H9 (cell line): Measurements from ENCODE around the gene SP5. TPM values are rescaled to one million over a fixed set of nuclear protein-coding genes. Genes with fewer than 3 reads are reported as not detected.

Experiments used
- DNase-seq: peaks from one replicate; pipeline ENCODE4 v3.0.0-alpha.2; 2017
- H2AFZ ChIP-seq: one replicate; pipeline ENCODE4 v1.6.1; 2013; ENCODE audit warnings: mild to moderate bottlenecking, low read length, control low read depth, moderate library complexity
- H2AK5ac ChIP-seq: 2 replicates; pipeline ENCODE4 v1.6.1; 2013; ENCODE audit warnings: low read length, control low read depth, mixed read lengths; ENCODE audit not compliant: insufficient read length
- H2BK120ac ChIP-seq: one replicate; pipeline ENCODE4 v1.6.1; 2013; ENCODE audit warnings: low read depth, mild to moderate bottlenecking, low read length, control low read depth, inconsistent platforms; ENCODE audit not compliant: poor library complexity, severe bottlenecking
- H2BK12ac ChIP-seq: 2 replicates; pipeline ENCODE4 v1.6.1; 2013; ENCODE audit warnings: low read length, control low read depth, mixed read lengths, low read depth; ENCODE audit not compliant: insufficient read length
- H2BK15ac ChIP-seq: 2 replicates; pipeline ENCODE4 v1.6.1; 2013; ENCODE audit warnings: low read depth, low read length, control low read depth
- H2BK20ac ChIP-seq: one replicate; pipeline ENCODE4 v1.6.1; 2013; ENCODE audit warnings: low read depth, mild to moderate bottlenecking, low read length, control low read depth, inconsistent platforms; ENCODE audit not compliant: poor library complexity, severe bottlenecking
- H2BK5ac ChIP-seq: 2 replicates; pipeline ENCODE4 v1.6.1; 2013; ENCODE audit warnings: low read length, control low read depth, mixed read lengths; ENCODE audit not compliant: insufficient read length
- H3K14ac ChIP-seq: 2 replicates; pipeline ENCODE4 v1.6.1; 2013; ENCODE audit warnings: low read length, control low read depth; ENCODE audit not compliant: insufficient read depth
- H3K18ac ChIP-seq: 2 replicates; pipeline ENCODE4 v1.6.1; 2013; ENCODE audit warnings: low read depth, mild to moderate bottlenecking, mixed read lengths, low read length, control low read depth; ENCODE audit not compliant: insufficient read length
- H3K23ac ChIP-seq: 2 replicates; pipeline ENCODE4 v1.6.1; 2013; ENCODE audit warnings: low read length, control low read depth, mixed read lengths, low read depth; ENCODE audit not compliant: insufficient read length
- H3K23me2 ChIP-seq: 2 replicates; pipeline ENCODE4 v1.6.1; 2013; ENCODE audit warnings: low read depth, mild to moderate bottlenecking, mixed read lengths, low read length, control low read depth; ENCODE audit not compliant: insufficient read length, poor library complexity, severe bottlenecking
- H3K27ac ChIP-seq: 2 replicates; pipeline ENCODE4 v1.5.1; 2013; ENCODE audit warnings: low read length, control low read depth, mixed read lengths, low read depth; ENCODE audit not compliant: insufficient read length
- H3K27me3 ChIP-seq: 2 replicates; pipeline ENCODE4 v1.6.1; 2013; ENCODE audit warnings: low read length, control low read depth, inconsistent platforms; ENCODE audit not compliant: insufficient read depth
- H3K4ac ChIP-seq: 2 replicates; pipeline ENCODE4 v1.6.1; 2013; ENCODE audit warnings: low read depth, mild to moderate bottlenecking, control low read depth, inconsistent platforms, low read length, moderate library complexity
- H3K4me1 ChIP-seq: 2 replicates; pipeline ENCODE4 v1.6.1; 2013; ENCODE audit warnings: low read length, control low read depth, inconsistent platforms; ENCODE audit not compliant: insufficient read depth
- H3K4me2 ChIP-seq: 2 replicates; pipeline ENCODE4 v1.6.1; 2013; ENCODE audit warnings: low read length, control low read depth, mixed read lengths; ENCODE audit not compliant: insufficient read length, insufficient read depth
- H3K56ac ChIP-seq: 2 replicates; pipeline ENCODE4 v1.6.1; 2013; ENCODE audit warnings: low read depth, mild to moderate bottlenecking, mixed read lengths, low read length, control low read depth; ENCODE audit not compliant: insufficient read length
- H3K79me1 ChIP-seq: 2 replicates; pipeline ENCODE4 v1.6.1; 2013; ENCODE audit warnings: low read depth, mild to moderate bottlenecking, moderate library complexity, low read length, control low read depth, inconsistent platforms; ENCODE audit not compliant: insufficient read depth, poor library complexity, severe bottlenecking
- H3K79me2 ChIP-seq: 2 replicates; pipeline ENCODE4 v1.6.1; 2013; ENCODE audit warnings: low read length, control low read depth, inconsistent platforms; ENCODE audit not compliant: insufficient read depth
- H3K9ac ChIP-seq: 2 replicates; pipeline ENCODE4 v1.6.1; 2013; ENCODE audit warnings: low read length, control low read depth, mixed read lengths; ENCODE audit not compliant: insufficient read length; ENCODE audit errors: extremely low read depth
- H3K9me3 ChIP-seq: one replicate; pipeline ENCODE4 v1.6.1; 2013; ENCODE audit warnings: low read depth, low read length, inconsistent platforms; ENCODE audit not compliant: control insufficient read depth
- H3T11ph ChIP-seq: one replicate; pipeline ENCODE4 v1.6.1; 2013; ENCODE audit warnings: mild to moderate bottlenecking, low read length, control low read depth, inconsistent platforms
- H4K20me1 ChIP-seq: one replicate; pipeline ENCODE4 v1.6.1; 2013; ENCODE audit not compliant: control insufficient read depth, insufficient read length, insufficient read depth
- H4K5ac ChIP-seq: 2 replicates; pipeline ENCODE4 v1.6.1; 2013; ENCODE audit warnings: low read depth, mild to moderate bottlenecking, mixed read lengths, low read length, control low read depth; ENCODE audit not compliant: insufficient read length
- H4K8ac ChIP-seq: replicated peaks from 2 replicates; pipeline ENCODE4 v1.6.1; 2013; ENCODE audit warnings: low read length, control low read depth, mixed read lengths, low read depth; ENCODE audit not compliant: insufficient read length
- H4K91ac ChIP-seq: 2 replicates; pipeline ENCODE4 v1.6.1; 2013; ENCODE audit warnings: low read depth, mild to moderate bottlenecking, moderate library complexity, mixed read lengths, low read length, control low read depth; ENCODE audit not compliant: insufficient read length
- H3K27ac Mint-ChIP-seq, 3 experiments: 2 replicates in 2 of 3; 3 replicates in 1 of 3; pipeline ENCODE4 v1.8.0; 2020 to 2021; ENCODE audit warnings: mixed read lengths in 3 of 3, mild to moderate bottlenecking in 1 of 3, moderate library complexity in 1 of 3
- H3K27me3 Mint-ChIP-seq: 2 replicates; pipeline ENCODE4 v1.8.0; 2021; ENCODE audit warnings: low read depth, mild to moderate bottlenecking, moderate library complexity, mixed read lengths
- H3K36me3 Mint-ChIP-seq, 3 experiments: 2 replicates in 2 of 3; 3 replicates in 1 of 3; pipeline ENCODE4 v1.8.0; 2020 to 2021; ENCODE audit warnings: low read depth in 3 of 3, mixed read lengths in 3 of 3; ENCODE audit not compliant: insufficient read depth in 1 of 3
- H3K4me1 Mint-ChIP-seq, 2 experiments: 2 replicates each; pipeline ENCODE4 v1.8.0; 2020; ENCODE audit warnings: mixed read lengths in 2 of 2
- H3K4me3 Mint-ChIP-seq, 2 experiments: 2 replicates in 1 of 2; 3 replicates in 1 of 2; pipeline ENCODE4 v1.8.0; 2020 to 2021; ENCODE audit warnings: mild to moderate bottlenecking in 2 of 2, mixed read lengths in 2 of 2, moderate library complexity in 1 of 2
- H3K9me3 Mint-ChIP-seq, 2 experiments: 2 replicates in 1 of 2; 3 replicates in 1 of 2; pipeline ENCODE4 v1.8.0; 2020; ENCODE audit warnings: mild to moderate bottlenecking in 2 of 2, mixed read lengths in 2 of 2, moderate library complexity in 1 of 2
- total RNA-seq: library from RNA; stranded (reverse); gene quantifications from 2 replicates; pipeline ENCODE4 v1.2.1, GENCODE V29; 2021
- TF ChIP-seq, protein P1 (sequence below): fragments of 200-600 bp; sonication (generic); conservative IDR thresholded peaks from 3 replicates; pipeline ENCODE4 v1.8.0; 2021; ENCODE audit warnings: antibody characterized with exemption, mild to moderate bottlenecking

Gene SP5
- total RNA-seq, 1 experiment from 2014 or later, result 1.7 TPM

DNA sequence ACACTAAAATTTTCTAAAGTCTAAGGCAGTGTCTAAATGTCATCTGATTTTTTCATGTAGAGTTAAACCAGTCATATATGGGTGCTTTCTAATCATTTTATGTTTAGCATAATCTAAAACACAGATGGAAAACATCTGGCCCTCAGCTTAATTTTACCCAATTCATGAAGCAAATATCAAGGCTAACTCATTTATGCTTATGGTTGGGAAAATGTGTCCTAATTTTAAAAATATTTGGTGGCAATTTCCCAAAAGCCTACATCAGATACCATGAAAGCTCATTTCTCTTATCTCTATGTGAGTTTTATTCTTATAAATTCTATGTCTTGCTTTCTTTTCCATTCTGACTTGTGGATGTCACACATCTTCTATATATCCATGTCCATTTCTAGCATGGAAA is 7.2 kb downstream of the SP5 start:
- no peak overlapping the region for H3K4me2 ChIP-seq
- H4K20me1 ChIP-seq, result no peaks in the 10 kb centered on the region
- no peak overlapping the region for H2BK5ac ChIP-seq
- H2BK12ac ChIP-seq, result no peak overlapping the region
- H2AFZ ChIP-seq, result no peak overlapping the region
- no peaks in the 10 kb centered on the region for H3K79me2 ChIP-seq
- H3K23ac ChIP-seq, result no peak overlapping the region
- H3K9me3 ChIP-seq, result no peaks in the 10 kb centered on the region
- DNase-seq, result no peak
- no peaks in the 10 kb centered on the region for H3K23me2 ChIP-seq
- H3K4me1 Mint-ChIP-seq, result peaks cover 6 to 16% of the 10 kb centered on the region in 2 experiments
- TF ChIP-seq, protein P1, sequence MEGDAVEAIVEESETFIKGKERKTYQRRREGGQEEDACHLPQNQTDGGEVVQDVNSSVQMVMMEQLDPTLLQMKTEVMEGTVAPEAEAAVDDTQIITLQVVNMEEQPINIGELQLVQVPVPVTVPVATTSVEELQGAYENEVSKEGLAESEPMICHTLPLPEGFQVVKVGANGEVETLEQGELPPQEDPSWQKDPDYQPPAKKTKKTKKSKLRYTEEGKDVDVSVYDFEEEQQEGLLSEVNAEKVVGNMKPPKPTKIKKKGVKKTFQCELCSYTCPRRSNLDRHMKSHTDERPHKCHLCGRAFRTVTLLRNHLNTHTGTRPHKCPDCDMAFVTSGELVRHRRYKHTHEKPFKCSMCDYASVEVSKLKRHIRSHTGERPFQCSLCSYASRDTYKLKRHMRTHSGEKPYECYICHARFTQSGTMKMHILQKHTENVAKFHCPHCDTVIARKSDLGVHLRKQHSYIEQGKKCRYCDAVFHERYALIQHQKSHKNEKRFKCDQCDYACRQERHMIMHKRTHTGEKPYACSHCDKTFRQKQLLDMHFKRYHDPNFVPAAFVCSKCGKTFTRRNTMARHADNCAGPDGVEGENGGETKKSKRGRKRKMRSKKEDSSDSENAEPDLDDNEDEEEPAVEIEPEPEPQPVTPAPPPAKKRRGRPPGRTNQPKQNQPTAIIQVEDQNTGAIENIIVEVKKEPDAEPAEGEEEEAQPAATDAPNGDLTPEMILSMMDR, result no peak
- H3K9me3 Mint-ChIP-seq, result peaks cover 0 to 6% of the 10 kb centered on the region in 2 experiments; a peak in 1 of 5 replicates
- H3K56ac ChIP-seq, result no peak overlapping the region
- H3K27me3 Mint-ChIP-seq, result peaks cover 54% of the 10 kb centered on the region
- no peak overlapping the region for H4K5ac ChIP-seq
- no peak overlapping the region for H3K27ac Mint-ChIP-seq
- H3K27ac ChIP-seq, result no peak overlapping the region
- no peaks in the 10 kb centered on the region for H3K36me3 Mint-ChIP-seq
- no peak overlapping the region for H2AK5ac ChIP-seq
- H3K18ac ChIP-seq, result no peak overlapping the region
- no peaks in the 10 kb centered on the region for H3K79me1 ChIP-seq
- no peak overlapping the region for H2BK20ac ChIP-seq
- no peak overlapping the region for H3K4ac ChIP-seq
- H2BK120ac ChIP-seq, result no peak overlapping the region
- no peaks in the 10 kb centered on the region for H3K4me1 ChIP-seq
- no peak overlapping the region for H2BK15ac ChIP-seq
- H4K91ac ChIP-seq, result no peak overlapping the region
- no peak overlapping the region for H3K4me3 Mint-ChIP-seq
- no peak overlapping the region for H3T11ph ChIP-seq
- H3K14ac ChIP-seq, result no peak overlapping the region
- H3K27me3 ChIP-seq, result peaks cover 13% of the 10 kb centered on the region
- no peak overlapping the region for H3K9ac ChIP-seq
- H4K8ac ChIP-seq, result no peak overlapping the region
